SK-N-DZ (cell line): ENCODE results near the gene OR51F2. TPM values are rescaled to one million over a fixed set of nuclear protein-coding genes. Genes with fewer than 3 reads are reported as not detected.
"Not testable (repeated sequence)": the region's sequence is repeated elsewhere in the genome, so short reads cannot be mapped to it uniquely, and the experiment has no call there.

Experiments
- DNase-seq: peaks from one replicate; pipeline ENCODE4 v3.0.0-alpha.2; 2015; ENCODE audit warnings: low spot score
- polyA plus RNA-seq, 2 experiments: library from polyadenylated mRNA; depleted of rRNA; stranded (reverse); fragments of >200 nt; gene quantifications; 2 replicates each; pipeline ENCODE4 v1.2.3, GENCODE V29; 2014

OR51F2 gene, protein sequence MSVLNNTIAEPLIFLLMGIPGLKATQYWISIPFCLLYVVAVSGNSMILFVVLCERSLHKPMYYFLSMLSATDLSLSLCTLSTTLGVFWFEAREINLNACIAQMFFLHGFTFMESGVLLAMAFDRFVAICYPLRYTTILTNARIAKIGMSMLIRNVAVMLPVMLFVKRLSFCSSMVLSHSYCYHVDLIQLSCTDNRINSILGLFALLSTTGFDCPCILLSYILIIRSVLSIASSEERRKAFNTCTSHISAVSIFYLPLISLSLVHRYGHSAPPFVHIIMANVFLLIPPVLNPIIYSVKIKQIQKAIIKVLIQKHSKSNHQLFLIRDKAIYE
- polyA plus RNA-seq (2014; cell fraction: cytosol; rRNA removed), result not detected in 2 replicates
- polyA plus RNA-seq (2014; cell fraction: nucleus; rRNA removed), result not detected in 2 replicates

DNA sequence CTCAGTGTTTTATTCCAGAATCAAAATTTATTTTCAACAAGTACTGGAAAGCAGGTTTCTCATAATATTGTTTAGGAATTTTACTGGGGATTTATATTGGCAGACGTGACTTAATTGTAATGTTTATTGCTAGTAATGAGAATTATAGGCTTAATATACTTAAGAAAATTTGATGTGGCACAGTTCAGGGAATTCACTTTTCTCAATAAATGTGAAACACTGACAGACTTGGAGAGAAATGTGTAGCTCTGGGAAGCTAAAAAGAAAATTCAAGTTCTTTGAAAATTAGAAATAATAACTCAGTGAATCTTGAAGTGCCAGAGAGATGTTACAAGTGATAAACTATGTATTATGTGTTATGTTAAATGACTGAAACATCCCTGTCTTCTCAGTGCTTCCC lies at the start of gene OR51F2:
TSS of gene OR51F2 (plus strand) at position 301 of the 400 bp plus-strand sequence. CDS start 101 bp downstream, outside the sequence.
- DNase-seq, result no peak

DNA sequence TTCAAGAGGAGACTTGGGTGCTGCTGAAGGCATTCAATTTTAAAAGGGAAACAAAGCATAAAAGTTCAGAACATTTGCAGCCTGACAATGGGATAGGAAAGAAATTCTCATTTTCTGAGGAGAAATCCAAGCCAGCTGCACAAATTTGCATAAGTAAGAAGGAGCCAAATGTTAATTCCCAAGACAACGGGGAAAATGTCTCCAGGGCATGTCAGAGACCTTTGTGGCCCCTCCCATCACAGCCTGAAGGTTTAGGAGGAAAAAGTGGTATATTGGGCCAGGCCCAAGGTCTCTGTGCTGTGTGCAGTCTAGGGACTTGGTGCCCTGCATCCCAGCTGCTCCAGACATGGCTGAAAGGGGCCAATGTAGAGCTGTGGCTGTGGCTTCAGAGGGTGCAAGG lies 38.7 kb upstream of the OR51F2 start:
- no peak for DNase-seq

DNA sequence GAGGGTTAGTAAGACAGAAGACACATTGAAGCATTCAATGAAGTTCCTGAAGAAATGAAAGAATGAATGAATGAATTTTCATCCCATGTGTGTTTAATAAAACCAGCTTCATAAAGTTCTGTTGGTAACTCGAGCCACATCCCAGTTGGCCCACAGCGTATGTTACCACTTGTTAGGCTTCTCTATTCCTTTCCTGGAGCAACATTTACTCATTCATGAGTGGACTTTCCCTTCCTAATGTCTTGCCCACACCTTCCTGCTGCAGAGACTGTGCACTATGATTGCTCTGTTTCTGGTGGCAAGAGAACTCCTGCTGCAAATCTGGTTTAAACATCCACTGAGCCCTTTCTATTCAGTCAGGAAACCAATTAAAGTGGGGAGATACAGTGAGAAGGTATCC lies 23.9 kb upstream of the OR51F2 start:
- DNase-seq, result no peak

DNA sequence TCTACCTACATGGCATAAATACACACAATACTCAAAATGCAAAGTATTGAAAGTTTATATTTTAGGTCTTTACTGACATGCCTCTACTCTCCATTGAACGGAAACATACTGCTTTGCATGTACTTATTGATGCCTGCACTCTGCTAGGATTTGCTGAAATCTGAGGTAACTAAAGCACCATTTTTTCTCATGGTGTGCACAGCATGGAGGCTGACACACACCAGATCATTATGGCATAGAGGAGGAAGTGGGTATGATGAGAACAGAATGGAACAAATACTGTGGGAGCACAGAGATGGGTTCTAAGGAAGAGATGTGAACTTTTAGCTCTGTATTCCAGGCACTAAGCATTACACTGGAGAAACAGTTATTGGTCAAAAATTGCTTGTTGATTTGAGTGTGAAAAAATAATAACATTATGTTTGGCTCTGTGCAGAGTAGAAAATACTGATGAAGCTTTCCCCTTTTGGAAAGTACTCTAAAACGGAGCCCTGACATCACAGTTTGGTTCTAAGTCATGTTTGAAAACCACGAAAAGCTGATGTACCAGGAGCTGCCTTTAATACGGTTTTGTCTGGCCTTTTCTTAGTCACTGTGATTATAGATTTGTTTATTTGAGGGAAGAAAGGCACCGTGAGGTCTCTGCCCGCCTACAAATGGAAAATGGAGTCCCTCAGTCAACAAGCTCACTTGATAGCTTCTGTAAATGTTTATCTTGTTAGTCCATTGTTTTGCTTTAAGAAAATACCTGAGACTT lies 22.5 kb upstream of the OR51F2 start:
- no peak for DNase-seq

DNA sequence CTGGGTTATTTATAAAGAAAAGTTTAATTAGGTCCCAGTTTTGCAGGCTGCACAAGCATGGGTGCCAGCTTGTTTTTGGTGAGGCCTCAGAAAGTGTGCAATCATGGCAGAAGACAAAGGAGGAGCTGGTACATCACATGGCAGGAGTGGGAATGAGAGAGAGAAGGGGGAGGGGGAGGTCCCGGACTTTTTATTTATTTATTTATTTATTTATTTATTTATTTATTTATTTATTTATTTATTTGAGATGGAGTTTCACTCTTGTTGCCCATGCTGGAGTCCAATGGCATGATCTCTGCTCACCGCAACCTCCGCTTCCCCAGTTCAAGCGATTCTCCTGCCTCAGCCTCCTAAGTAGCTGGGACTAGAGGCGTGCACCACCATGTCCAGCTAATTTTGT lies 19.8 kb upstream of the OR51F2 start:
- not testable (repeated sequence) for DNase-seq

DNA sequence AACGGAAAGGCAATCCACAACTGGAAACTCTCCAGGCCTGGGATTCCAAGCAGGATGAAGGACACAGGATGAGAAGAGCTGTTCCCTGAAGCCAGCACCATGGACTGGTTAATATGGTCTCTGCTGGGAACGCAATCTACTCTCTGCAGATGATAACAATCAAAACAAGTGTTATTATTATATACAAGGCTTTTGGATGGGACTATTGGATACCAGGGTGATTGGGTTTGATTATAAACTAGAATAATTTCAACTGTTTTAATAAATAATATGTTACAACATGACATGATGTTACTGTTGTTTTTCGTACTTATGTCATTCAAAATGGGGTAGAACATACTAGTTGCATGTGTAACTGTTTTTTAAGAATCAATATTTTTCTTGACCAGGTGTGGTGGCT lies 16.8 kb upstream of the OR51F2 start, which contains the start of gene OR52R1:
TSS of gene OR52R1 (minus strand) at position 101 of the 400 bp plus-strand sequence. CDS start at position 101, 0 bp downstream.
- no peak for DNase-seq

DNA sequence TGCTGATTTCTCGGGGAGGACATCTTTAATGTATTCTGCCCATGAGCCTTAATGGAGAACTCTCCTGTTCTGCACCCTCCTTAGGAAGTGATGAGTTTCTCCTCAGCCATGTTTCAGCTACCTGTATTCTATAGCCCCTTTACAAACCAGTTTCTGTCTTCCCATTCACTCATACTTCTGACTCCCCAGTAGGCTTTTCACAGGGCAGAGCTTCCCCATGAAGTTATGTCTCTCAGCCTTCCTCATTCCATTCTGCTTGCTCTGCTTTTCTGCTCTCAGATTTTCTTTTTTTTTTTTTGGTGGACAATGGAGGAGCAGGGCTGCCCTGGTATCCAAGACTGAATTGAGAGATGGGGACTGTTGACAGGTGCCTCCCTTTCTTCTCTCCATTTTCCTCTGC lies 12.6 kb upstream of the OR51F2 start:
- no peak for DNase-seq

DNA sequence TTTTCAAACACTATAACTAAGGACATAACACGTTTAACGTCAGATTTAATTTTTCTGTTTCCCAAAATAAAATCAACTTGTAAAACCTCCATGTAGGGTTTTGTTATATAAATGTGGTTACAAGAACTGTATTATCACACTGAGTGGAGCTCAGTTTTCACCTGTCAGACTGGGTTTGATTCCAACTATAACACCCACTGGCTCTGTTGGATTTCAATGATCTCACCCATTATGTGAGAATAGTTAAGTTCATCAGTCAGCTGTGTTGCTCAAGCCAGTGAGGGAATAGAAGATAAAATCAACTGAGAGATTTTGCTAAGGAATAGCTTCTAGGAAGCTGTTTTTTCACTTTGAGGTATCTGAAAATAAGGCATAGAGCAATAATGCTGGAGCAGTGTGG lies 11.9 kb upstream of the OR51F2 start:
- no peak for DNase-seq

DNA sequence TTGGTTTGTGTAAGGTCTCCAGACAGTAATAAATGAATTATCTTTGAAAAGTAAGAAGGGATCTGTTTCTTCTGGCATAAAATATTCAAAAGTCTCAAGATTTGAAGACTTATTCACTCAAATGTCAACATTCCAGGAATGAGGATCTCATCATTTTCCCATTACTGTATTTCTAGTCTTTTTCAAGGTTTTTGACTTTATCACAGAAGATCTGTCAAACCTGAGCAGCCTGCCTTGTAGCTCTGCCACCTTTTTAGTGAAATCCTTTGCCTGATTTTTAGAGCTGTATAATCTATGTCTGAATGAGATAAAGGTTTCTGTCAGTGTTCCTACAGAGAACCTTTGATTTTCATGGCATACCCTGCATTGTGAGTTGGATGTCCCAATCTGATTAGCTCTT lies 4.0 kb downstream of the OR51F2 start:
- no peak for DNase-seq

DNA sequence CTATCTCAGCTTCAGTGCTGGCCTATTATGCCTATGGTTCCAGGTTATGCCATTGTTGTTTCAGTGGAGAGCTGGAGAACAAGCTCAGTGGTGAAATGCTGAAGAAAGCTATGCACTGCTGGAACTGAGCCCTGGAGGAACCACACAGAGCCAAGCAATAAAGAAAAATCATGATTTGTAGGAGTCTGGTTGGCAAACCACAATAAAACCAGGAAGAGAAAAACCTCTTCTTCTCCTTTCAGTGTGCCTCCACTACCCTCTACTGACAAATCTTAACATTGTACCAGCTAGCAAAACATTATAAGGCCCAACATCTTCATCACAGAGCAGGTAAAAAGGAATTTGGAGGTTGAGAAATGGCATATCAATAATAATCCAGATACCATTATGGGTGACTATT lies 5.3 kb downstream of the OR51F2 start:
- no peak for DNase-seq

DNA sequence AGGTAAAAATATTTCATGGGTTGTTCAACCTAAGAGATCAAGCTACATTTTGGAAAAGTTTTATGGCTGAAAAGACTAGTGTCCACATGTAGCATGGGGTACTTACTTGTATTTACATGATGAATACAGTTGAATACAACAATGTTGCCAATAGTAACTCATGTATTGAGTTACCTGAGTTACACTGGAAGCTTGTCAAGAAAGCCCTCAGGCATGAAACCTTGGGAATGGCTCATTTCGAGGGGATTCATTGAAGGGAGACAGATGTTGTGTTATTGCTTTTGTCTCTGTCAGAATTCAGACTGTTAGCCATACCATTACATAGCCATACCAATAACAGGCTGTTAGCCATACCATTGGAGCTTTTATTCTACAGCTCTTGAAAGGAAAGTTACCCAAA lies 9.2 kb downstream of the OR51F2 start:
- DNase-seq, result no peak

DNA sequence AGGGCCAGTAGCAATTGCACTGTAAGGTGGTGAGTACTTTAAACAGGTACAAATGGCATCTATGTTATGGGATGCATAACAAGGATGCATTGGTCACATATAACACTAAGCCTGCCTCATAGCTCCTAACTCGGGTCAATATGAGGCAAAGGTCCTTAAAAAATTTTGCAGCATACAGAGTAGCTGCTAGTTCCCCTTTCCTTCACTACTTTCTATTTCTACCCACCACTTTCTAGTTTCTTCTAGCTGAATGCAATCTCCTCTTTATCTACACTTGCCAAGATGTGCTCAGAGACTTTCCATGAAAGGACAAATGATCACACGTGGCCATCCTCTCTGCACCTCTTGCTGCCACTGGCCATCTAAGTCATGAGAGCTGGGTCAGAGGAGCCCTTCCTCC lies 9.8 kb downstream of the OR51F2 start:
- no peak for DNase-seq

DNA sequence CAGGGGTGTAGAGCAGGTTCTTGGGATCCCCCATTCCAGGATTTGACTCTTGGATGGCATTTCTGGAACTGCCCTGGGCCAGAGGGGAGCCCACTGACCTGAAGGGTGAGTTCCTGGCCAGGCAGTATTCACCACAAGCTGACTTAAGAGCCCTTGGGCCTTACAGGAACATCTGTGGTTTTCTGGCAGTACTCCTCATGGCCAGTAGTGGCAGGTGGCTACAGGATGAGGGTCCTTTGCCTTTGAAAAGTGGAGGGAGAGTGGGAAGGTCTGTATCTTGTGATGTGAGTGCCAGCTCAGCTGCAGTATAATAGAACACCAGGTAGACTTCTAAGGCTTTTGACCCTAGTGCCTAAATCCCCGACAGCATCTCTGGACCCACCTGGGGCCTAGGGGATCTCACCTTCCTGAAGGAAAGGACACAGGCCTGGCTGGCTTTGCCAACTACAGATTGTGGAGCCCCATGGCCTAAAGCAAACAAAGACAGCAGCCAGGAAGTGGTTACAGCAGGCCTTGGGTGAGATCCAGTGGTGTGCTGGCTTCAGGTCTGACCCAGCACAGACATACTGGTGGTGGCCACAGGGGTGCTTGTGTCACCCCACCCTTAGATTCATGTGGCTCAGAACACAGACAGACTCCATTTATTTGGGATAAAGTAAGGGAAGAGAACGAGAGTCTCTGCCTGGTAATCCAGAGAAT lies 18.9 kb downstream of the OR51F2 start:
- no peak for DNase-seq

DNA sequence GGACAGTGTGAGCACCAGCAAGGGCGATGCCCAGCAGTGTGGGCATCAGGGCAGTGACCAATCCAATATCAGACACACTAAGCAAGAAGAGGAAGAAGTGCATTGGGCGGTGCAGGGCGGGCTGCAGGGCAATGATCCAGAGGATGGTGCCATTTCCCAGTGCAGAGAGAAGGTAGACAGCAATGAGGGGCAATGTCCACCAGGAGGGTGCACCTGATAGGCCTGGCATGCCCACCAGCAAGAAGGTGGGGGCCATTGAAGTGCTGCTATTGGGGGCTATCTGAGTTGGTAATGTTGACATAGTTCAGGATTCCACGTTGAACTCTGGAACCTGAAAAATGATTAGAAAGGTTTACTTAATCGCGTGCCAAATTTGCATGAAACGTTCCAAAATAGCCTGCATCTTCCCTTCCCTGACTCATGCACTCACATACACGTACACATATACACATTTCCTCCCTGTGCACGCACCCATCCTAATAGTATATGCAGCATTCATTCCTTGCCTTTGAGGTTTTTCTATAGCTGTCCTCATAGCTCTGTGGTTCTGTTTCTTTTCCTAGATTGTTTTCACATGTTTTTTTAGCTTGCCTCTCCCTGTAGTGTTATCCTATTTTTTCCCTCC lies 27.9 kb downstream of the OR51F2 start, which contains the start of gene OR51S1:
TSS of gene OR51S1 (minus strand) at position 301 of the 625 bp plus-strand sequence. CDS start at position 301, 0 bp downstream.
- no peak for DNase-seq

DNA sequence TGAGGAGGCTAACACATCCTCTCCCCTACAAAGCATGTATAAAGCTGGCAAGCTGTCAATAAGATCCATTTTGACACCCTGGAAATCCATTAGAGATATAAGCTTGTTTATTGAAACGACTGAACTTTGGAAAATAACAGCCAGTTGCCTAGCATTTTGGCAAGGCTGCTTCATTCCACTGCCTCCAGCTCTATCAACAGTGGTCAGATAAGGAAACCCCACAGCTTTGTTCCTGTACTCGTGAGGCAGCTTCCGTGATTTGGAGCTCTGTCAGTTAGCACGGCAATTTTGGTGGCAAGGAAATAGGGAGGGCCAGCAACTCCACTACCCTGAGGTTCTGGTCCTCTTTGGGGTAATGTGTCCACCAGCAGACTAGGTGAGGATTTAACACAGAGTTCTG lies 29.9 kb downstream of the OR51F2 start:
- no peak for DNase-seq

DNA sequence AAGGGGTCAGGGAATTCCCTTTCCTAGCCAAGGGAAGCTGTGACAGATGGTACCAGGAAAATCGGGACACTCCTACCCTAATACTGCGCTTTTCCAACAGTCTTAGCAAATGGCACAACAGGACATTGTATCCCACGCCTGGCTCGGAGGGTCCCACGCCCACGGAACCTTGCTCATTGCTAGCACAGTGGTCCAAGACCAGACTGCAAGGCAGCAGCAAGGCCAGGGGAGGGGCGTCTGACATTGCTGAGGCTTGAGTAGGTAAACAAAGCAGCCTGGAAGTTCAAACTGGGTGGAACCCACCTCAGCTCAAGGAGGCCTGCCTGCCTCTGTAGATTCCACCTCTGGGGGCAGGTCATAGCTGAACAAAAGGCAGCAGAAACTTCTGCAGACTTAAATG lies 33.2 kb downstream of the OR51F2 start:
- not testable (repeated sequence) for DNase-seq

DNA sequence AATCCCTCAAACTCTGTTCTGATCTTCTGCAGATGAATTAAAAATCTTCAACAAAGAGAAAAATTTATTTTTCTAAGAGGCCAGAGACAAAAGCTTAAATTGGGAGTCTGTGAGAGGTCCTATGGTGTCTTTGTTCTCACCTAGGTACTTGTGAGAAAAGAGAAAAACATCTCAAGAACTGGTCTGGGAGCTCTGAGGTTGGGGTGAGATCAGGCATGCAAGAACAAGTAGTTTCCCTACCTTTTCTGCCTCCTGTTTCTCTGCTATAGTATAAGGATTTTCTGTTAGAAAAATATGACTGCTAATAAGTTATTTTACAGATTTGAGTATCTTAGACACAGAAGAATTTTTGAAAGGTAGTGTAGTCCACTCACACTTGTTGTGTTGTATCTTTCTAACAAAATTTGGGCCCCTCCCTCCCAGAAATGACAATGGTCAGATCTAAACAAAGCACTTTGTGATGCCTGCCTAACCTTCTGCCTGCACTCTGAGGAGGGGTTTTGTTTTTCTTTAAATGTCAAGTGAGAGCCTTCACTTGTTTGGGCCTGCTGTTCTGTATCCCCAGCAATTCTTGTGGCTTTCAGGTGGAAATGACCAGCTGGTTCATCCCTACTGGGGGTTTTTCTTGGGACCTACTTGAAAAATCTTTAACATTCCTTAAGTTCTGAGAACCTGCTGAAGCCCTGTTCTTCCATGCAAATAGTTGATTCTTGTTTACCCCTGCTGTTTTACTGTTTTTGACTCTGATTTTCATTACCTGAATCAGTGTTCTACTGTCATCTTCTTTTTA lies 41.5 kb downstream of the OR51F2 start:
- DNase-seq, result no peak

DNA sequence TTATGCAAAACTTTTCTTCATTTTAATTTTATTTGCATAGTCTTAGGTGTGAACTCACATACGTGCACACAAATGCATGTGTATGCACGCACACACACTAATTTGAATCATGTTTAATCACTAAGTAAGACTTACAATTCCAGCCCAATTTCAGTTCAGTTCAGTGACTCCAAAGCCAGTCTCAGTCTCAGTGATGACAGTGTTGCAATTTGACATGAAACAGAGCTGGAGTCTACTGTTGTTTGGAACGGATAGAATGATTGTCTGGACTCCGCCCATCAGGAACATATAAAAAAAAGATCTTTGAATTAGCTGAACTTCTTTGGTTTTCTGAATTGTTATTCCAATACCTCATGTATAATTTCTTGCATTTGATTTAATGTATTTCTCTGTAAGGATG lies 42.8 kb downstream of the OR51F2 start:
- DNase-seq, result no peak

DNA sequence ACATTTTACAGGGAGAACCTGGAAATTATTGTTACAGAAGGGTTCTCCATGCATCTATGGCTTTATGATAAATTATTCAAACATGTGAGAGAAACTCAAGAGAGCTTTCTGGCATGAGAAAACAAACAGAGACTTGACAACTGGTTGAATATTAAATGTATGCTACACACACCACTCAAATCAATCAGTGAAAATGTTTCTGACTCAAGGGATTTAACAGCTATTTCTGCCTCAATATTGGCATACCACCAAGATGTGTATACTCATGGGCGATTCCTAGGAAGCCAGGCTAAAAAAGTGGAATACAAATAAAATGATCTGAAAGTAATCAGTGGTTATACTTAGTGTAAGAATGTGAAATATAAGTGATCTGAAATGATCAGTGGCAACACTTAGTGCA lies 44.7 kb downstream of the OR51F2 start:
- no peak for DNase-seq
